Inferior parietal cortex (tissue), 1 donor: ENCODE measurements around the gene ZNF385D.

ENCODE experiments used
- DNase-seq: peaks from one replicate; pipeline ENCODE4 v3.0.0-alpha.2; 2016; ENCODE audit errors: extremely low spot score

ZNF385D gene

GRCh38 chr3:21601178-21601577, 149.8 kb downstream of the ZNF385D start:
- no peak for DNase-seq

DNA sequence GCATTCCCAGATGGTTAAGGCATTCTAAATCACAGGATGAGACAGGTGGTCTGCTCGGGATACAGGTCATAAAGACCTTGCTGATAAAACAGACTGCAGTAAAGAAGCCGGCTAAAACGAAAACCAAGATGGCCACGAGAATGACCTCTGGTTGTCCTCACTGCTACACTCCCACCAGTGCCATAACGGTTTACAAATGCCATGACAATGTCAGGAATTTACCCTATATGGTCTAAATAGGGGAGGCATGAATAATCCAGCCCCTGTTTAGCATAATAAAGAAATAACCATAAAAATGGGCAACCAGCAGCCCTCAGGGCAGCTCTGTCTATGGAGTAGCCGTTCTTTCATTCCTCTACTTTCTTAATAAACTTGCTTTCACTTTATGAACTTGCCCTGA, 151.1 kb downstream of the ZNF385D start:
- DNase-seq, result no peak

DNA sequence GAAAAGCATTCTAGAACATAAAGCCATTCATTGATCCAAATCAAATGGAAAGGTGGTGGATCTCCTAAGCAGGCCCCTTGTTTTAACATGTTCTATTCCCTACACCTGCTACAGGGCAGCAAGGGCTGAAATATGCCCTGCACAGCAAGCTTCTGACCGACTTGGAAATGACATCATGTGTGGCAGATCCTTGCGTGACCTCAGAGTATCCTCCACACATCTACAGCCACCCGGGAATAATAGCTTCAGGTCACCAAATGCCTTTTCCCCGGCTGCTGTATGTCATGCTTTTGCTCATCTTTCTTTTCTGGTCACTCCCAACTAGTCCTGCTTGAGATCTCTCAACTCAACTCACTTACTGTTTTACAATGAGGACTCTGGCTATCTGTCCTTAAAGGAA, 158.2 kb downstream of the ZNF385D start:
- no peak for DNase-seq

DNA sequence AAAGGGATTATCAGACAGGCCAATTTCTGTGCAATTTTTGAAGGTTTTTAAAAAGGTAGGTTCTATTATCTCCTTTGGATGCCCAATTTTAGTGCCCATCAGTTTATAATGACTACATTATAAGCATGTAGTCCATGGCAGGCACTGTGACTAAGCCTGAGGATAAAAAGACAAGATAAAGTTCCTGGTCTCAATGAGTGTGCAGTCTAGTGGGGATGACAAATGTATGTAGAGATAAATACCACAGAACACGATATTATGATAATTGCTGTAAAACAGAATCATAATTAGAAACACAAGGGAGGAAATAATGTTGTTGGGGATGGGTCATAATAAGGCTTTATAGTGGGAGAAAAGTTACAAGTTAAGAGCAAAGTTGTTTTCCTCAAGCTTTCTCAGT, 163.1 kb downstream of the ZNF385D start:
- DNase-seq, result no peak

DNA sequence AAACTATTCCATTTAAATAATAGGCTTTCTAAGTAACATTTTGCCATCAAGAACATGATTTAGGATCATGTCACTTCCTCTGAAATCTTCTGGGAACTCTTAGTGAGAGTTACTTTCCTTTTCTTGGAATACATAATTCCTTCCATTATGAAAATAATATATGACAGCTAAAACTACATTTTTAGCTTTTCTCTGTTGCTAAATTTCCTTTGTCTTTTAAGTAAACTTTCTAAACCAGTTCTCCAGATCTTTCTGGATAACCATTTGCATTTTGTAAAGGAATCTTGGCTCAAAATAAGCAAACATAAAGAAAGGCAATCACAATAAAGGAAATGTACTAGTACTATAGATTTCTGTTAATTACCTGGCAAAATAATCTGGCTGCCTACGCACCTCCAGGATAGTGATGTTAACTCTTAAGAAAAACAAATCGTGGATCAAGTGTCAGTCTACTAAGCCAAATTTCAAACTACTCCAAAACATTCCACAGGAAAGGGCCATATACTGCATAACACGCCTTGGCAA, 165.7 kb downstream of the ZNF385D start:
- no peak for DNase-seq

DNA sequence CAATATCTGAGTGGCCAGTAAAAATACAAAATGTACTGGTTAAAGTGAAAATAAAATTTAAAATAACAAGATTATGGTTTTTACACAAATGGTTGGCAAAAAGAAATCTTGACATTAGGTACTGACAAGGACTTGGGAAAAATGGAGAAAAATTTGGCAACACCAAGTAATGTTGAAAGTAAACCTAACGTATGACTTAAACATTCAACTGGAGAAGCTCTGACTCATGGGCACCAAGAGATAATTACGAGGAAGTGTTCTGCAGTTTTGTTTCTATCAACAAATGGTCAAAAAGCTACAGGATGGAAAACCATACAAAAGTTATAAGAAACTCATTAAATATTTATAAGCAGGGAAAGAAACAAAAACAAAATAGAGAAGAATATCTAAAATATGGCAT, 177.7 kb downstream of the ZNF385D start:
- no peak for DNase-seq

DNA sequence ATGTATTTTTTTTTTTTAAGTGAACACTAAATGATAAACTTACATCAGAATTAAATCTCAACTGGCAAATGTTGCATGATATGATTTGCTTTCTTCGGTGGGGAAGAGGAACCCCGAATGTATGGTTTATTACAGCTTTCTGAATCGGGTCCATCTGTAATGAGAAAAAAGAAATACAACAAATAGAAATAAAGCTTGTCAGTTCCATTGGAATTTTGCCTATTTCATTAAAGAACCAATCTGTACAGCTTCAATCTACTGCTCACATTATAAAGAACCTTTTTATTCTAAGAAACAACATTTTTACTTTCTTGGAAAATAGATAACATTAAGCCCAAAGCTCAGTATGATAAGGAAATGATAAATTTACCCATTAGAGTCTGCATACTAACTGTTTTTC, 186.5 kb downstream of the ZNF385D start:
- DNase-seq, result no peak

DNA sequence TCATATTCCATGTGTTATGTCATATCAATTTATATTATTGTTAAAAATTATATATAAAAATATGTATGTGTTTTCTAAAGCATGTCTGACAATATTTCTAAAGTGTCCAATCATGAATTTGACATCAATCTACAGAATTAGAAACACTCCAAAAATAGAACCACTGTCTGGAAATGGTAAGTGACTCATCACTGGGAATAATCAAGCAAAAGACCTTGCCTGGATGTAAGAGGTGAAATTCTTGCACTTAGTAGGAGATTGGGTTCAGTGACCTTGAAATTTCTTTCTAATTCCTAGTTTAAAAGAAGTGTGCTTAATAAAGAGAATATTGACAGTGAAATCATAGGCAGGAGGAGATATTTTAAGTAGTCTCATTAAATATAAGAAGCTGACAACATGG, 188.8 kb downstream of the ZNF385D start:
- DNase-seq, result no peak

DNA sequence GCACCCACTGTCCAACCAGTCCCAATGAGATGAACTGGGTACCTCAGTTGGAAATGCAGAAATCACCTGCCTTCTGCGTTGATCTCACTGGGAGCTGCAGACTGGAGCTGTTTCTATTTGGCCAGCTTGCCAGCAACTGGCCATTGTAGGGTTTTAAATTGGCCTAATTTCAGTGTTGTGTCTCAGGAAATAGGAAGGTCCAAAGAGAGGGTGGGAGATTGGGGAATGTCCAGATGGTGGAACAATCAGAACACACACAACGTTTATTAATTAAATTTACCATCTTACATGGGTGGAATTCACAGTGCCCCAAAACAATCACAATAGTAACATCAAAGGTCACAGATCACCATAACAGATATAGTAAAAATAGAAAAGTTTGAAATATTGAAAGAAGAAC, 189.5 kb downstream of the ZNF385D start:
- DNase-seq, result no peak

DNA sequence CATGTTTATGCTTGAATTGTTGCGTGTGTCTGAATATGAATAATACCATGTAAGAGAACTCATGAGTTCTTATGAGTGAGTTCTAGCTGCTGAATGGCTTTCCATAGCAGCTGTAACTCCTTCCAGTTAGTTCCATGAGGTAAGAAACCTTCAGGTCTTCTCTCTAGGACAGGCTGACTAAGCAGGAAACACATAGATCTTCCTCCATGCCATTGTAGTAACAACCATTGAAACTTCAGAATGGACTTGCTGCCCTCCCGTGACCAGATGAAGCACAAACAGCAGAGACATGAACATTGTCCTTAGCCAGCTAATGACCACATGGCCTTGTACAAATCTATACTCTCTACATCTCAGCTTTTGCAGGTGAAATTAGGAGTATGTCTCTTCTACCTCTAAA, 200.0 kb downstream of the ZNF385D start:
- DNase-seq, result no peak

DNA sequence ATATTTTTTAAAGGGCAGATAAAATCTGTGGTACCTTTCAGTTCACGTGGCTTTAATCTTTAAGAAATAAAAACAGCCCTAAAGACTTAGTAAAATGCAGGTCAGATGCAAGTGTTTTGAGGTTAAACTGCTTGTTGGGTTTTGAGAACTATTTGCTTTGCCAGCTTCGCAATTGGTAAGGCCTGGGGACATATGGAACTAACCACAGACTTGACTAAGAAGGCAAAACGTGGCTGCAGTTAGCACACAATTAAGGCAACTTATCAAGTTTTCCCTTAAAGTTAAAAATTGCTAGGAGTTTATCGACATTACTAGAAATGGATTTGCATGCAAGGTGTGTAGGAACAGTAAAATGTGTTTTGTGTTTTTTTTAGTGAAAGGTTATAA, 206.9 kb downstream of the ZNF385D start:
- no peak for DNase-seq

- DNase-seq, result no peak
Observed at GRCh38 chr3:21543380-21544075, 207.5 kb downstream of the ZNF385D start.

GRCh38 chr3:21542656-21543379, 208.2 kb downstream of the ZNF385D start:
- DNase-seq, result no peak

DNA sequence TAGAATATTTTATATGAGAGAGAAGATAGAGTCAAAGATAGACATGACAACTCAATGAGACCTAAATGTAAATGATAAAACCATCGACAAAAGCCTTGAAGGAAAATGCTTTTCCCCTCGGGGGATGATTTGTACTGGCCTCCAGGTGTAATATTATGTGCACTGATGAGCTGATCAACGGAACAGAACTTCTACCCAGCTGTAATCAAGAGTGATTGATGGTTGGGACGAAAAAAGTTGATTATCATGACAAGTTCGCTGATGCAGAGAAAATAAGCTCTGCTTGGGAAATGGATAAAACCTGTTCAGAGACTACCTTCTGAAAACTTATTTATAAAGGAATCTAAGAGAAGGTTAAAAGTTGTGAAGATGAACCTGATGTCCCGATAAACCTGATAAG, 210.7 kb downstream of the ZNF385D start:
- DNase-seq, result no peak

DNA sequence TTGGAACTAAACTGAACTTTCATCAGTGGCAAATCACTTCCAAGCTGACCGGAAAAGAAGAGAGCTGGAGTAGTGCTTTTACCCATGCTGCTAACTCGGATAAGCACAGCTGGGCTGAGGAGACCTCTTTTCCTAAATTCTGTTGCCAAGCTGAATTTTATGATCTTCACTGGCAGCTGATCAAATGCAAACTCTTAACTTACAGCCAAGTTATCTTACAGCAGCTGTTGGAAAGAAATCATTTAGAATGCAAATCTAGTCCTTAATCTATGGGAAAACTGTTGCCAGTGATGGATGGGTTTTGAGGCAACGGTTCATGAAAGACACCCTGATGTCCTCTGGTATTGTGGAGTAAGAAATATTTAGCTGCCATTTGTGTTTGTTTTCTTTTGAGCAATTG, 216.5 kb downstream of the ZNF385D start:
- DNase-seq, result peak; percentile 40

DNA sequence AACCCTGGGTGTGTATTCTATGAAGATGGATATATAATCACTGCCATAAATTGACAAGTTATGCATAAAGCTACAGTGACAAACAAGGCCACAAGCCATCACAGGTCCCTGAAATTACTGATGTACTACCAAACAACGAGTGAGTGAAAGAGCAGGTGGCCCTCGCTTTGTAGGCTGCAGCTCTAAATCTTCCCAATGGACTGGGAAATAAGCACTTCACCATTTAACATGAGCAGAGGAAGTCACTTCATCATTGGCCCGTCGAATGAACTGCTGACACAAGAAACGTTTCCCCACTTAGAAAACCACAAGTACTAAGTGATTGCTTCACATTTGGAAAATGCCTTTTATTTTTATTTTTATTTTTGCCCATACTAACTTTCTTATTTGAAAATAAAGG, 218.0 kb downstream of the ZNF385D start:
- DNase-seq, result no peak

GRCh38 chr3:21531909-21532308, 219.1 kb downstream of the ZNF385D start:
- DNase-seq, result no peak

- no peak for DNase-seq
Observed at GRCh38 chr3:21528291-21528995, 222.6 kb downstream of the ZNF385D start.

DNA sequence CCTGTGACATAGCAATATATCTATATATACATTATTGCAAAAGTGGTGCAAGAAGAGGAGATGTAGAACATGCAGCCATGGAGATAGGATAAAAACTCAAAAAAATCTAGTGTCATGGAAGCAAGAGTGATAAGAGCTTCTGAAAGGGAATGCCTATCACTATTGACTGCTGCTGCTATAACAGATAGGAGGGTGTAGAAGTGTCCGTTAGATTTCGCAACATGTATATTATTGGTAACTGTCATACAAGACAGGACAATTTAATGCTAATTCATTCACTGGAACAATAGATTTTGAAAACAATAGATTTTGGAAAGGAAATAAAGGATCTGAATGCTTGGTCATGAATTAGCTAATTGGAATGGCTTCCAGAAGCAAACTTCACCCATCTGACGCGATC, 224.5 kb downstream of the ZNF385D start:
- DNase-seq, result no peak

DNA sequence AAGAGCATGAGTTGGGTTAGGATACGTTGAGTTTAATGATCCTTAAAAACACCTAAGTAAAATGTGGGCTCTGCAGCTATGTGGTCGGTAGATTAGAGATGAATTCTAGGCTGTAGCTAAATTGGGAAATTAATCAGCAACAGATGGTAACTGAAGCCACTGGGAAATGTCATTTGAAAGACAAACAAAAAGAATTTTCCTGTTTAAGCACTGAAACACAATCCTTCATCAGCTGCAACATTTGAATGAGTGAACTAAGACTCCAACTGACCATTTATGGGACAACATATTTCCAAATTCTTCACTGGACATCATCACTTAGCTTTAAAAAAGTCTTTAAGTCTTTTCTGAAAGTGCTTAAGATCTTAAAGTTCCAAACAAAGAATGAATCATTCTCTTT, 226.9 kb downstream of the ZNF385D start:
- no peak for DNase-seq

- DNase-seq, result no peak
Observed at GRCh38 chr3:21520106-21520963, 230.7 kb downstream of the ZNF385D start.

DNA sequence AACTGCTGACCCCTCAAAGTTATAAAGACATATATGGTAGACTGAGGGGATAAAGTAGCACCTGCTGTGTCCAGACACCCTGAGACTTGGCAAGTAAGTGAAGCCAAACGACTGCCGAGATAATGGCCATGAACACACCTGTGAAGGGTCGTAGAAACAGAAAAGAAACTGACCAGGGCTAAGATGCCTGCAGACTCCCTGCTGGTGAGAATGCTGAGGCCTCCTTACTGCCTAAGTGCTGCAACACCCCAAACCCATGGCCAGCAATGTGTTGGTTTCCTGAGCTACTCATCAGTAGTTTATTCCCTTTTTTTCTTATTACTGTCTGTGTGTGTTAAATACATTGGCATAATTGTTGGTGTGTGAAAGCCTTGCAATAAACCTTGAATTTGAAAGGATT, 233.8 kb downstream of the ZNF385D start:
- DNase-seq, result no peak
